NT2/D1 (cell line): ENCODE measurements around the gene METTL25.
"Not testable (repeated sequence)": the region's sequence is repeated elsewhere in the genome, so short reads cannot be mapped to it uniquely, and the experiment has no call there.

Experiments used
- DNase-seq: peaks from one replicate; pipeline ENCODE4 v3.0.0-alpha.2; 2011; ENCODE audit warnings: low read depth, low spot score
- H3K27me3 ChIP-seq: 2 replicates; pipeline ENCODE4 v1.6.0; 2011; ENCODE audit warnings: mild to moderate bottlenecking; ENCODE audit not compliant: insufficient read length, insufficient read depth
- H3K36me3 ChIP-seq: 2 replicates; pipeline ENCODE4 v1.6.1; 2011; ENCODE audit warnings: mild to moderate bottlenecking, low read length, mixed read lengths; ENCODE audit not compliant: insufficient read depth, insufficient read length
- H3K4me1 ChIP-seq: 2 replicates; pipeline ENCODE4 v1.5.1; 2011; ENCODE audit not compliant: insufficient read depth, insufficient read length
- H3K4me3 ChIP-seq: 2 replicates; pipeline ENCODE4 v1.5.1; 2011; ENCODE audit warnings: low read depth; ENCODE audit not compliant: insufficient read length
- H3K9ac ChIP-seq: 2 replicates; pipeline ENCODE4 v1.6.0; 2011; ENCODE audit warnings: low read depth; ENCODE audit not compliant: insufficient read length
- H3K9me3 ChIP-seq: 2 replicates; pipeline ENCODE4 v1.5.1; 2011; ENCODE audit warnings: mild to moderate bottlenecking, low read length; ENCODE audit not compliant: insufficient read depth
- SUZ12 ChIP-seq: IDR thresholded peaks from 2 replicates; pipeline ENCODE4 v1.6.1; 2011; ENCODE audit not compliant: insufficient read length, insufficient read depth; ENCODE audit errors: extremely low read depth
- YY1 ChIP-seq: IDR thresholded peaks from 2 replicates; pipeline ENCODE4 v1.6.1; 2011; ENCODE audit not compliant: insufficient read length, insufficient read depth
- ZNF274 ChIP-seq: IDR thresholded peaks from 2 replicates; pipeline ENCODE4 v1.6.1; 2011; ENCODE audit warnings: mild to moderate bottlenecking, low read depth, low read length

Gene METTL25

GRCh38 chr12:82329508-82329907 lies 28.8 kb upstream of the METTL25 start:
- no peak for DNase-seq
- Histone ChIP-seq H3K27me3 (no peaks in the 10 kb centered on the region), H3K36me3 (no peaks in the 10 kb centered on the region), H3K9ac (no peak overlapping the region), H3K4me3 (no peak overlapping the region), H3K4me1 (no peaks in the 10 kb centered on the region), H3K9me3 (no peaks in the 10 kb centered on the region)
- TF ChIP-seq SUZ12 (no peak), YY1 (no peak), ZNF274 (no peak)

GRCh38 chr12:82350161-82350560 lies 8.2 kb upstream of the METTL25 start:
- H3K36me3 ChIP-seq: peaks cover 46% of the 10 kb centered on the region
- no peak for DNase-seq

GRCh38 chr12:82351390-82351789 lies 6.9 kb upstream of the METTL25 start:
- no peak for TF ChIP-seq YY1
- TF ChIP-seq ZNF274: no peak
- no peak for TF ChIP-seq SUZ12
- DNase-seq: no peak
- Histone ChIP-seq H3K4me1 (no peaks in the 10 kb centered on the region), H3K27me3 (no peaks in the 10 kb centered on the region), H3K36me3 (peaks cover 59% of the 10 kb centered on the region), H3K9ac (no peak overlapping the region), H3K4me3 (no peak overlapping the region), H3K9me3 (no peaks in the 10 kb centered on the region)

More at GRCh38 chr12:82350161-82350560, 8.2 kb upstream of the METTL25 start:
- TF ChIP-seq SUZ12 (no peak), YY1 (no peak), ZNF274 (no peak)
- Histone ChIP-seq H3K9ac (no peak overlapping the region), H3K4me3 (no peak overlapping the region), H3K27me3 (no peaks in the 10 kb centered on the region), H3K9me3 (no peaks in the 10 kb centered on the region), H3K4me1 (no peaks in the 10 kb centered on the region)

- peak overlapping the region; percentile 91 for H3K4me3 ChIP-seq
- H3K36me3 ChIP-seq: peaks cover 56% of the 10 kb centered on the region
- DNase-seq: no peak
- TF ChIP-seq YY1: no peak
- TF ChIP-seq ZNF274: no peak
- TF ChIP-seq SUZ12: no peak
- peaks cover 28% of the 10 kb centered on the region; the same call in 1 of the 2 replicates for H3K9me3 ChIP-seq
- H3K4me1 ChIP-seq: no peaks in the 10 kb centered on the region
- peak overlapping the region; percentile 84 for H3K9ac ChIP-seq
- H3K27me3 ChIP-seq: no peaks in the 10 kb centered on the region
These were observed 989 bp upstream of the METTL25 start for GRCh38 chr12:82357340-82357739.

GRCh38 chr12:82357845-82358199 lies 507 bp upstream of the METTL25 start:
- Histone ChIP-seq H3K9ac (peak overlapping the region; percentile 84), H3K4me1 (no peaks in the 10 kb centered on the region), H3K4me3 (peak overlapping the region; percentile 91), H3K27me3 (no peaks in the 10 kb centered on the region), H3K36me3 (peaks cover 51% of the 10 kb centered on the region), H3K9me3 (peaks cover 28% of the 10 kb centered on the region; the same call in 1 of the 2 replicates)
- no peak for DNase-seq
- TF ChIP-seq SUZ12: no peak
- TF ChIP-seq YY1: no peak
- no peak for TF ChIP-seq ZNF274

- Histone ChIP-seq H3K9me3 (peaks cover 28% of the 10 kb centered on the region; the same call in 1 of the 2 replicates), H3K36me3 (peaks cover 39% of the 10 kb centered on the region), H3K9ac (peak overlapping the region; percentile 24), H3K4me3 (peak overlapping the region; percentile 48), H3K4me1 (no peaks in the 10 kb centered on the region), H3K27me3 (no peaks in the 10 kb centered on the region)
- TF ChIP-seq YY1 (no peak), ZNF274 (no peak), SUZ12 (no peak)
- DNase-seq: no peak
These were observed 768 bp downstream of the METTL25 start for GRCh38 chr12:82359115-82359478.

GRCh38 chr12:82360834-82361233 lies 2.5 kb downstream of the METTL25 start:
- not testable (repeated sequence) for H3K4me1 ChIP-seq, H3K27me3 ChIP-seq, DNase-seq, H3K9ac ChIP-seq, H3K4me3 ChIP-seq
- H3K36me3 ChIP-seq: peaks cover 22% of the 10 kb centered on the region
- H3K9me3 ChIP-seq: peaks cover 28% of the 10 kb centered on the region; the same call in 1 of the 2 replicates

GRCh38 chr12:82361461-82361915 lies 3.2 kb downstream of the METTL25 start:
- Histone ChIP-seq H3K27me3 (no peaks in the 10 kb centered on the region), H3K9me3 (peaks cover 28% of the 10 kb centered on the region; the same call in 1 of the 2 replicates), H3K4me1 (no peaks in the 10 kb centered on the region), H3K4me3 (no peak overlapping the region), H3K36me3 (peaks cover 15% of the 10 kb centered on the region), H3K9ac (no peak overlapping the region)
- no peak for DNase-seq
- TF ChIP-seq SUZ12: no peak
- TF ChIP-seq ZNF274: no peak
- no peak for TF ChIP-seq YY1
